Measurements from ENCODE around the gene TMC5.
"Not testable (repeated sequence)": the region's sequence is repeated elsewhere in the genome, so short reads cannot be mapped to it uniquely, and the experiment has no call there.

The TMC5 gene, protein sequence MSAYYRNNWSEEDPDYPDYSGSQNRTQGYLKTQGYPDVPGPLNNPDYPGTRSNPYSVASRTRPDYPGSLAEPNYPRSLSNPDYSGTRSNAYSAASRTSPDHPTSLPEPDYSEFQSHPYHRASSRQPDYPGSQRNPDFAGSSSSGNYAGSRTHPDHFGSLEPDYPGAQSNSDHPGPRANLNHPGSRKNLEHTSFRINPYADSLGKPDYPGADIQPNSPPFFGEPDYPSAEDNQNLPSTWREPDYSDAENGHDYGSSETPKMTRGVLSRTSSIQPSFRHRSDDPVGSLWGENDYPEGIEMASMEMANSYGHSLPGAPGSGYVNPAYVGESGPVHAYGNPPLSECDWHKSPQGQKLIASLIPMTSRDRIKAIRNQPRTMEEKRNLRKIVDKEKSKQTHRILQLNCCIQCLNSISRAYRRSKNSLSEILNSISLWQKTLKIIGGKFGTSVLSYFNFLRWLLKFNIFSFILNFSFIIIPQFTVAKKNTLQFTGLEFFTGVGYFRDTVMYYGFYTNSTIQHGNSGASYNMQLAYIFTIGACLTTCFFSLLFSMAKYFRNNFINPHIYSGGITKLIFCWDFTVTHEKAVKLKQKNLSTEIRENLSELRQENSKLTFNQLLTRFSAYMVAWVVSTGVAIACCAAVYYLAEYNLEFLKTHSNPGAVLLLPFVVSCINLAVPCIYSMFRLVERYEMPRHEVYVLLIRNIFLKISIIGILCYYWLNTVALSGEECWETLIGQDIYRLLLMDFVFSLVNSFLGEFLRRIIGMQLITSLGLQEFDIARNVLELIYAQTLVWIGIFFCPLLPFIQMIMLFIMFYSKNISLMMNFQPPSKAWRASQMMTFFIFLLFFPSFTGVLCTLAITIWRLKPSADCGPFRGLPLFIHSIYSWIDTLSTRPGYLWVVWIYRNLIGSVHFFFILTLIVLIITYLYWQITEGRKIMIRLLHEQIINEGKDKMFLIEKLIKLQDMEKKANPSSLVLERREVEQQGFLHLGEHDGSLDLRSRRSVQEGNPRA

DNA sequence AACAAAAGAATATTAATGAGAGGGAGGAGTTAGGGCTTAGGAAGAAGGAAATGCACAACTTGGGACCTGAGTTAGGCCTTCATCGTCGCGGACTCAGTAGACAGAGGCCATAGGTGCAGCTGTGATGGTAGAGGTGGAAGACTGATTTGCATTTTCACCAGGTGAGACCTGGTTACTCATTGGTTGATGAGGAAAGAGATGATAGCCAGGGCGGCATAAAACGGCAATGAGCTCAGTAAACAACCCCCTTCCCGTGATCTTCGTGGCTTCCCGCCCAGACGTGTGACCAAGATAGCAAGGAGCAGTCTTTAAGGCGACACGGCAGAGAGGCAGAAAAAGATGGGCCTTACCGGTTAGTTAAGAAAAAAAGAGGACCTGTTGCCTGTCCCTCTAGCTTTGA is at the start of gene TMC5:
Gene TMC5 (plus strand): TSS at position 244 of the 400 bp plus-strand sequence. CDS start 22,156 bp downstream, outside the sequence.
- FAIRE-seq (no peak), DNase-seq (ENCODE audit: insufficient read length, low spot score) (no peak)

DNA sequence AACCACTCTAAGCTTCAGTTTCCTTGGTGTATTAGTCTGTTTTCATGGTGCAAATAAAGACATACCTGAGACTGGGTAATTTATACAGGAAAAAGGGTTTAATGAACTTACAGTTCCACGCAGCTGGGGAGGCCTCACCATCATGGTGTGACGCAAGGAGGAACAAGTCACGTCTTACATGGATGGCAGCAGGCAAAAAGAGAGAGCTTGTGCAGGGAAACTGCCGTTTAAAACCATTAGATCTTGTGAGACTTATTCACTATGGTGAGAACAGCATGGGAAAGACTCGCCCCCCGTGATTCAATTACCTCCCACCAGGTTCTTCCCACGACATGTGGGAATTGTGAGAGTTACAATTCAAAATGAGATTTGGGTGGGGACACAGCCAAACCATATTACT is 45.1 kb upstream of the TMC5 start:
- not testable (repeated sequence) for FAIRE-seq; DNase-seq (ENCODE audit: insufficient read length, low spot score)

DNA sequence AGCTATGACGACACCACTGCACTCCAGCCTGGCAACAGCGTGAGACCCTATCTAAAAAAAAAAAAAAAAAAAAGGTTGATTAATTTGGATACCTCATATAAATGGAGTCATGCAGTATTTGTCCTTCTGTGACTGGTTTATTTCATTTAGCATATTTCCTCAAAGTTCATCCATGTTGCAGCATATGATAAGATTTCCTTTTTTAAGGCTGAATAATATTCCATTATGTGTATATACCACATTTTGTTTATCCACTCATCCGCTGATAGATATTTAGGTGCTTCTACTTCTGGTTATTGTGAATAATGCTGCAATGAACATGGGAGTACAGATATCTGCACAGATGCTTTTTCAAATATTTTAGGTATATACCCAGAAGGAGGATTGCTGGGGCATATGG is 43.3 kb upstream of the TMC5 start:
- FAIRE-seq (no peak), DNase-seq (ENCODE audit: insufficient read length, low spot score) (no peak)

GRCh38 chr16:19375561-19376158 is 42.0 kb upstream of the TMC5 start:
- peak; percentile 74 for DNase-seq (ENCODE audit: insufficient read length, low spot score)
- FAIRE-seq = no peak

DNA sequence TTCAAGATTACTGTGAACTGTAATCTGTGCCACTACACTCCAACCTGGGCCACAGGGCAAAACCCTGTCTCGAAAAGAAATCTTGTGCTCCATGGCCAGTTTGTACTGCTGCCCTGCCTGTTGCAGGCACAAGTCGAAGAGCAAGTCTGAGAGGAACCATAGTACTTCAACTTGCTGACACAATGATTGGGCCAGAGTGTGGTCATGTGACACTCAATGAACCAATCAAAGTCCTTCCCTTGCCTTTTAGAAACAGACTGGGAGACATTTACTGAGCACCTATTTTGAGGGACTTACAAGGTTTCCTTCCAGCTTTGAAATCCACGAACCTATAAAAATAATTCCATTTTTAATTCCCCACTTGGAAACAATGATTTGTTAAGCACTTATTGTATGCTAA is 39.8 kb upstream of the TMC5 start:
- DNase-seq (ENCODE audit: insufficient read length, low spot score) = no peak
- no peak for FAIRE-seq

DNA sequence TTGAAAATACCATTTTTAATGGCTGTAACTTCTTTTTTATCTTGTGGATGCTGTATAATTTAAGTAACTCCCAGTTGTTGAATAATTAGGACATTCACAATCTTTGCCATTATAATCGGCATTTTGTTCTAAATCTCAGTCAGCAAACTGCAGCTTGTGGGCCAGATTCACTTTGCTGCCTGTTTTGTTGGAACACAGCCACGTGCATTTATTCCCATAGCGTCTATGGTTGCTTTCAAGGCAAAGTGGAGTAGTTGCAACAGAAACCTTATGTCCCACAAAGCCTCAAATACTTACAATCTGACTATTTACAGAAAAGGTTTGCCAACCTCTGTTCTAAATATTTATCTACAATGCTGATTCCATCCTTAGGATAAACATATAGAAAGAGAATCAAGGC is 39.2 kb upstream of the TMC5 start:
- FAIRE-seq (no peak), DNase-seq (ENCODE audit: insufficient read length, low spot score) (no peak)

- DNase-seq (ENCODE audit: insufficient read length, low spot score) = no peak
- FAIRE-seq = no peak
Measured at GRCh38 chr16:19379838-19380237, 37.8 kb upstream of the TMC5 start.

- FAIRE-seq (no peak), DNase-seq (ENCODE audit: insufficient read length, low spot score) (no peak)
Measured at GRCh38 chr16:19380328-19380727, 37.4 kb upstream of the TMC5 start.

GRCh38 chr16:19382084-19382801 is 35.4 kb upstream of the TMC5 start:
- FAIRE-seq (no peak), DNase-seq (ENCODE audit: insufficient read length, low spot score) (no peak)

- DNase-seq (ENCODE audit: insufficient read length, low spot score) (no peak), FAIRE-seq (no peak)
Measured at GRCh38 chr16:19382887-19383816, 34.5 kb upstream of the TMC5 start.

DNA sequence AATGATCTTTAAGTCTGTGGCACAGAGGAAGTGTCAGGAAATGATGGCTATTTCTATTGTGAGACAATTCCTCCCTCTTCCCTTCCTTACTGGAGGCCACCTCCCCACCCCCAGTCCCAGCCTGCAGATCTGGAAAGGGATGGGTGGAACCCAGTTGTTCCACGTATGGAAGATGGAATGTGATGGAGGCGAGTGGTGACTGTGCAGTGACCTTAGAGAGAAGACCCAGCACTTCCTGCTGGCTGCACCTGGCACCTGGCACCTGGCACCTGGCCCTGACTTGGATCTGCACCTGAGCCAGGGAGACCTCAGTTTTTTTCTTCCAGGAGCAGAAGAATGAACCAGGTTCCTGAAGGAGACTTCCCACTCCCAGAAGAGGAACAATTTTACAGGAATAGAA is 33.0 kb upstream of the TMC5 start:
- FAIRE-seq (no peak), DNase-seq (ENCODE audit: insufficient read length, low spot score) (no peak)

DNA sequence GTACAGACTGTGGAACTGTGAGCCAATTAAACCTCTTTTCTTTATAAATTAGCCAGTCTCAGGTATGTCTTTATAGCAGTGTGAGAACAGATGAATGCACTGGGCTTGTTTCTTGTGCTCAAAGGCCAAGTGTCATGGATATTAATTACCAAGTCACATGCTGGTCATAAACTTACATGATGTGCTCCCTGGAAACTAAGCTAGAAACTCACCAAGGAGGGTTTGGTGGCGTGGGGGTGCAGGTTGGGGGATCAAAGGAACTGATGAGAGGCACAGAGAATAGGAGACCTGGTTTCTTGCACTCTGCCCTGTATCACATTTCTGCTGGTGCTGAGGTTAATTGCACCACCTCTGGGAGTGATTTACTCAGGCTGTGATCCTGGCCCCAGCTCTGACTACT is 31.2 kb upstream of the TMC5 start:
- no peak for DNase-seq (ENCODE audit: insufficient read length, low spot score)
- FAIRE-seq = no peak

DNA sequence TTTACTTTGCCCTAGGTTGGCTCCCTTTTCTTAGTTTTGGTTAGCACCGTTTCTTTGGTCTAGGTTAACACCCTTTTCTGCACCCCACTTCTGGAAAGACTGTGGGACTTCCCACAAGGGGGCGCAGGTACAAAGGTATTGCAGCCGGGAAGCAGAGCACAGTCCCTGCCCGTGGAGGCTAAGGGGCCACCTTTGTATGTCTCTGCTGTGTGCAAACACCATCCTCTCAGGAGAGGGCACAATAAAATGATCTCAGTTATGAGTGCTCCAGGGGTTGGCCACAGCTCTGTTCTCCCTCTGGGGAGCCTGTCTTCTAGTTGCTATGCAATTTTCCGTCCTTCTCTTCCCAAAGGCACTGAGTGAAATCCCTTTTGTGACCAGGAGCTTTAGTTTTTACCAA is 28.4 kb upstream of the TMC5 start:
- peak; percentile 49 for DNase-seq (ENCODE audit: insufficient read length, low spot score)
- no peak for FAIRE-seq

- not testable (repeated sequence) for FAIRE-seq; DNase-seq (ENCODE audit: insufficient read length, low spot score)
Measured at GRCh38 chr16:19391185-19391776, 26.4 kb upstream of the TMC5 start.

DNA sequence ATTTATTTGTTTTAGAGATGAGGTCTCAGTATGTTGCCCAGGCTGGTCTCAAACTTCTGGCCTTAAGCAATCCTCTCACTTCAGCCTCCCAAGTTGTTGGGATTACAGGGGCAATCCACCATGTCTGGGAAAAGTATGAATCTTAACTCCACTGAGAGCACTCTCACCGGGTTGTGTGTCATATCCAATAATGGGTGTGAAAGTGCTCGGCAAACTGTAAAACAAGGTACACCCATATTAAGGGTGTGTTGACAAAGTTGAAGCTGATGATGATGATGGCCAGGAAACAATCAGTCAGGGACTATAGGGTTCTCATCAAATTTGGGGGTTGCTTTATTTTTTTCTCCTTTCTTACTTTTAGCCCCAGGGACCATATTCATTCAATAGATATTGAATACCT is 25.3 kb upstream of the TMC5 start:
- DNase-seq (ENCODE audit: insufficient read length, low spot score) (no peak), FAIRE-seq (no peak)

DNA sequence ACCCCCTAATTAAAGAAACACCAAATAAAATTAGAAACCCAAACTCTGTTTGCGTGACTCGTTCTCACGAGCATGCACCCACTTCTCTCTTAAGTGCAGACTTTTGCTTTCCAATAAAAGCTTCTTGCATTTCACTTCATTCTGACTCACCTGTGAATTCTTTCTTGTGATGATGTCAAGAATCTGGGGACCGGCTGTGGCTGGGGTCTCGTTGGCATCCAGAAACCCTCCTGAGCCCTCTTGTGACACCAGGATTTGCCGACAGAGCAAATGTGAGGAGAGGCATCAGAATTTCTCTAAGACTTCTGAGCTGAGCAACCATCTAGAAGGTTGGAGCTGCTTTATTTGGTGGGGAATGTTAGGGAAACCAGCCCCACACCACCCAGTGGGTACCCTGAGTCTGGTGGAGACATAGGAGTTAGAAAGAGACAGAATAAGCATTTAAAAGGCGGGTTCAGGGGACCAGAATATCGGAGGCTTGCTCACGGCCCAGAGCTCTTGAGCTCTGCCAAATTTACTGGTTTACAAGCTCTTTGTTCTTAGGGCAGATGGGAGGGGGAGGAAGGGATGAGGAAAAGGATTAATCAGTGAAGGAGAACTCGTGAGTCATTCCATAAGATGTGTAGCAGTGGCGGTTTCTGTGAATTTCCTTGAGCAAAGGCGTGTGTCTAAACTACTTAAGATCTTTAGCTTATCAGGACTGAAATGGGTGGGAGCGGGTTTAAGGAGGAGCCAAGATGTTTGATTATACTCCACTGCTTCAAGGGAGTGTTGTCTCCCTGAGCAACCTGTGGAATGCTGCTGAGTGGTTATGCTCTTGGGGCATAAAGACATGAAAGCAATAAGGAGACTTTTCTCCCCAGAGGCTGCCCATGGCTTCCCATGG is 24.2 kb upstream of the TMC5 start:
- FAIRE-seq (no peak), DNase-seq (ENCODE audit: insufficient read length, low spot score) (no peak)

- not testable (repeated sequence) for FAIRE-seq
Measured at GRCh38 chr16:19395646-19396267, 21.9 kb upstream of the TMC5 start.

More at GRCh38 chr16:19395646-19396267, 21.9 kb upstream of the TMC5 start:
- DNase-seq (ENCODE audit: insufficient read length, low spot score) = not testable (repeated sequence)
